PFSK-1 (cell line): ENCODE measurements around the gene ASCC1.

Source experiments
- FOXP2 ChIP-seq: optimal IDR thresholded peaks from 2 replicates; pipeline ENCODE3; 2011; ENCODE audit warnings: borderline replicate concordance, control low read depth, inconsistent platforms; ENCODE audit not compliant: insufficient read depth; ENCODE audit errors: extremely low read length, extremely low read depth
- POLR2AphosphoS5 ChIP-seq: IDR thresholded peaks from 2 replicates; pipeline ENCODE4 v1.6.1; 2012; ENCODE audit warnings: low read depth, mild to moderate bottlenecking, control low read depth, low read length, moderate library complexity
- REST ChIP-seq, 2 experiments: IDR thresholded peaks; 2 replicates each; pipeline versions ENCODE4 v1.6.1 to v1.8.0; 2011 to 2012; ENCODE audit warnings: low read depth in 2 of 2, low read length in 2 of 2, control low read depth in 1 of 2, inconsistent platforms in 1 of 2, mild to moderate bottlenecking in 1 of 2, moderate library complexity in 1 of 2; ENCODE audit not compliant: insufficient read depth in 1 of 2
- SIN3A ChIP-seq: IDR thresholded peaks from 2 replicates; pipeline ENCODE4 v1.6.1; 2012; ENCODE audit warnings: mild to moderate bottlenecking, low read length, moderate library complexity, borderline replicate concordance; ENCODE audit not compliant: insufficient read depth
- TAF1 ChIP-seq: IDR thresholded peaks from 2 replicates; pipeline ENCODE4 v1.6.1; 2012; ENCODE audit warnings: low read length, control low read depth, borderline replicate concordance; ENCODE audit not compliant: insufficient read depth

The ASCC1 gene

GRCh38 chr10:72108830-72109635 lies 107.0 kb downstream of the ASCC1 start:
- no peak for TF ChIP-seq TAF1

- TF ChIP-seq SIN3A (no peak), TAF1 (no peak), FOXP2 (no peak), POLR2AphosphoS5 (no peak), REST (IDR thresholded peaks at IDR 0.05; ENCODE audit: insufficient read depth in 1 of 2, low read depth in 2 of 2, low read length in 2 of 2) (no peak)
Measured at GRCh38 chr10:72107325-72108003, 108.6 kb downstream of the ASCC1 start.

GRCh38 chr10:72106896-72107295 lies 109.2 kb downstream of the ASCC1 start:
- no peak for TF ChIP-seq POLR2AphosphoS5
- no peak for TF ChIP-seq TAF1
- no peak for TF ChIP-seq SIN3A
- TF ChIP-seq FOXP2 = no peak
- TF ChIP-seq REST (IDR thresholded peaks at IDR 0.05; ENCODE audit: insufficient read depth in 1 of 2, low read depth in 2 of 2, low read length in 2 of 2) = no peak

GRCh38 chr10:72106154-72106849 lies 109.8 kb downstream of the ASCC1 start:
- TF ChIP-seq POLR2AphosphoS5 = no peak
- no peak for TF ChIP-seq FOXP2
- no peak for TF ChIP-seq TAF1
- TF ChIP-seq REST (IDR thresholded peaks at IDR 0.05; ENCODE audit: insufficient read depth in 1 of 2, low read depth in 2 of 2, low read length in 2 of 2) = no peak

GRCh38 chr10:72105710-72106109 lies 110.4 kb downstream of the ASCC1 start:
- TF ChIP-seq FOXP2 (no peak), POLR2AphosphoS5 (no peak), TAF1 (no peak), REST (IDR thresholded peaks at IDR 0.05; ENCODE audit: insufficient read depth in 1 of 2, low read depth in 2 of 2, low read length in 2 of 2) (no peak), SIN3A (no peak)
